Ishikawa (cell line): ENCODE results near the gene PTP4A2.

Experiments
- CEBPB ChIP-seq: IDR thresholded peaks from 2 replicates; pipeline ENCODE4 v1.6.1; 2012
- CREB1 ChIP-seq: IDR thresholded peaks from 2 replicates; pipeline ENCODE4 v1.6.1; 2012; ENCODE audit warnings: low read depth
- EGR1 ChIP-seq: IDR thresholded peaks from 2 replicates; pipeline ENCODE4 v1.6.1; 2012
- EP300 ChIP-seq: IDR thresholded peaks from 2 replicates; pipeline ENCODE4 v1.6.1; 2012; ENCODE audit warnings: borderline replicate concordance
- FOXM1 ChIP-seq: IDR thresholded peaks from 2 replicates; pipeline ENCODE4 v1.6.1; 2012; ENCODE audit warnings: low read depth, borderline replicate concordance
- MAX ChIP-seq: IDR thresholded peaks from 2 replicates; pipeline ENCODE4 v1.6.1; 2012
- NFIC ChIP-seq: IDR thresholded peaks from 2 replicates; pipeline ENCODE4 v1.6.1; 2012
- RAD21 ChIP-seq: IDR thresholded peaks from 2 replicates; pipeline ENCODE4 v1.6.1; 2012; ENCODE audit warnings: low read depth
- REST ChIP-seq: IDR thresholded peaks from 2 replicates; pipeline ENCODE4 v1.6.1; 2012; ENCODE audit warnings: low read depth, mild to moderate bottlenecking
- TAF1 ChIP-seq: IDR thresholded peaks from 2 replicates; pipeline ENCODE4 v1.6.1; 2012; ENCODE audit warnings: low read depth, mild to moderate bottlenecking
- TCF12 ChIP-seq: IDR thresholded peaks from 2 replicates; pipeline ENCODE4 v1.6.1; 2012; ENCODE audit warnings: low read depth
- TEAD4 ChIP-seq: IDR thresholded peaks from 2 replicates; pipeline ENCODE4 v1.6.1; 2012
- USF1 ChIP-seq: IDR thresholded peaks from 2 replicates; pipeline ENCODE4 v1.6.1; 2012
- YY1 ChIP-seq: IDR thresholded peaks from 2 replicates; pipeline ENCODE4 v1.6.1; 2012; ENCODE audit warnings: low read depth
- ZBTB7A ChIP-seq: IDR thresholded peaks from 2 replicates; pipeline ENCODE4 v1.6.1; 2012; ENCODE audit warnings: low read depth

The PTP4A2 gene

GRCh38 chr1:31859719-31860118 is 78.4 kb downstream of the PTP4A2 start:
- TF ChIP-seq EGR1: no peak
- no peak for TF ChIP-seq CREB1
- TF ChIP-seq FOXM1: no peak
- no peak for TF ChIP-seq TAF1
- TF ChIP-seq CEBPB: no peak
- TF ChIP-seq YY1: no peak
- no peak for TF ChIP-seq NFIC
- no peak for TF ChIP-seq USF1
- TF ChIP-seq ZBTB7A: no peak
- TF ChIP-seq MAX: no peak
- TF ChIP-seq REST: no peak
- no peak for TF ChIP-seq RAD21
- TF ChIP-seq TEAD4: no peak

GRCh38 chr1:31859044-31859443 is 79.1 kb downstream of the PTP4A2 start:
- TF ChIP-seq ZBTB7A: no peak
- no peak for TF ChIP-seq MAX
- TF ChIP-seq USF1: no peak
- no peak for TF ChIP-seq CREB1
- TF ChIP-seq FOXM1: no peak
- no peak for TF ChIP-seq NFIC
- no peak for TF ChIP-seq EGR1
- TF ChIP-seq EP300: no peak
- TF ChIP-seq YY1: no peak
- TF ChIP-seq TAF1: no peak
- no peak for TF ChIP-seq TEAD4
- TF ChIP-seq REST: no peak
- no peak for TF ChIP-seq RAD21
- no peak for TF ChIP-seq CEBPB
- no peak for TF ChIP-seq TCF12

GRCh38 chr1:31857863-31858262 is 80.3 kb downstream of the PTP4A2 start:
- TF ChIP-seq USF1 (no peak), TEAD4 (no peak), MAX (no peak), EP300 (no peak), YY1 (no peak), RAD21 (no peak), CEBPB (no peak), NFIC (no peak), TCF12 (no peak), EGR1 (no peak), CREB1 (no peak), REST (no peak), FOXM1 (no peak), ZBTB7A (no peak), TAF1 (no peak)
